H1 (cell line): Measurements from ENCODE around the gene SBF2. TPM values are rescaled to one million over a fixed set of nuclear protein-coding genes. Genes with fewer than 3 reads are reported as not detected.

ENCODE experiments used
- polyA plus RNA-seq, 7 experiments: library from polyadenylated mRNA; depleted of rRNA in 3 of 7; stranded (reverse) in 5 of 7; unstranded in 2 of 7; fragments of >200 nt in 5 of 7; fragments of 200-250 nt in 2 of 7; gene quantifications; 1 replicate in 5 of 7; 2 replicates in 1 of 7; 4 replicates in 1 of 7; pipeline versions ENCODE4 v1.2.1 to v1.2.3, GENCODE V29; 2011 to 2013; ENCODE audit warnings: missing spikeins in 2 of 7, mixed read lengths in 2 of 7
- total RNA-seq: library from RNA; stranded (reverse); fragmentation: NEBNext Ultra II Directional; extraction: Animal tissue kit (Norgen Biotek cat#: 25700); gene quantifications from 2 replicates; pipeline ENCODE4 v1.2.1, GENCODE V29; 2021
- TF ChIP-seq, protein P1 (sequence below): fragments of 300-600 bp; sonication (generic); IDR thresholded peaks from 2 replicates; pipeline ENCODE4 v1.7.1; 2012; ENCODE audit warnings: low read length, moderate library complexity, mild to moderate bottlenecking, inconsistent platforms; ENCODE audit not compliant: insufficient replicate concordance
- TF ChIP-seq, protein P2 (sequence below): IDR thresholded peaks from 2 replicates; pipeline ENCODE4 v1.6.1; 2012; ENCODE audit warnings: low read length, inconsistent platforms

The SBF2 gene
- total and polyA plus RNA-seq, 2 of the 8 experiments (the other 6 are each of a cell fraction or from before 2014, with no cell fraction given), result 36.7 to 50.5 TPM

DNA sequence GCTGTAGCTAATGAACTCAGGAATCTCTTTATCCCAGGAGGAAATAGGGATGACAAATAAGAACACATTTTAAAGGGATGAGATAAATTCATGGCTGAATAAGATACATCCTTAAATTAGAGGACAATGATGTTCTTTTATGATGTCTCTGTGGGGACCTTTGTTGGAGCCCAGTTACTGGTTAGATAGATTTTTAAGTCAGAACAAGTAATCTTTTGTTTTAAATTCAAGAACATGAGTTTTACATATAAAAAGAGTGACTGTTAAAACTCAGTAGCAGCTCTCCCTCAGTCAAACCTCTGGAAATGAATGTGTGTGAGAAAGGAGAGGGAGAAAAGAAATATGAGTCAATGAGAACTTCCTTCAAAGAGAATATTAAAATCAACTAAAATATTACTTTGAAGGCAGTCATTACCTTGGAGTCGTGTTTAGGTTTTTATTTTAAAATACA lies 388.5 kb downstream of the SBF2 start (continued):
- TF ChIP-seq, protein P1, sequence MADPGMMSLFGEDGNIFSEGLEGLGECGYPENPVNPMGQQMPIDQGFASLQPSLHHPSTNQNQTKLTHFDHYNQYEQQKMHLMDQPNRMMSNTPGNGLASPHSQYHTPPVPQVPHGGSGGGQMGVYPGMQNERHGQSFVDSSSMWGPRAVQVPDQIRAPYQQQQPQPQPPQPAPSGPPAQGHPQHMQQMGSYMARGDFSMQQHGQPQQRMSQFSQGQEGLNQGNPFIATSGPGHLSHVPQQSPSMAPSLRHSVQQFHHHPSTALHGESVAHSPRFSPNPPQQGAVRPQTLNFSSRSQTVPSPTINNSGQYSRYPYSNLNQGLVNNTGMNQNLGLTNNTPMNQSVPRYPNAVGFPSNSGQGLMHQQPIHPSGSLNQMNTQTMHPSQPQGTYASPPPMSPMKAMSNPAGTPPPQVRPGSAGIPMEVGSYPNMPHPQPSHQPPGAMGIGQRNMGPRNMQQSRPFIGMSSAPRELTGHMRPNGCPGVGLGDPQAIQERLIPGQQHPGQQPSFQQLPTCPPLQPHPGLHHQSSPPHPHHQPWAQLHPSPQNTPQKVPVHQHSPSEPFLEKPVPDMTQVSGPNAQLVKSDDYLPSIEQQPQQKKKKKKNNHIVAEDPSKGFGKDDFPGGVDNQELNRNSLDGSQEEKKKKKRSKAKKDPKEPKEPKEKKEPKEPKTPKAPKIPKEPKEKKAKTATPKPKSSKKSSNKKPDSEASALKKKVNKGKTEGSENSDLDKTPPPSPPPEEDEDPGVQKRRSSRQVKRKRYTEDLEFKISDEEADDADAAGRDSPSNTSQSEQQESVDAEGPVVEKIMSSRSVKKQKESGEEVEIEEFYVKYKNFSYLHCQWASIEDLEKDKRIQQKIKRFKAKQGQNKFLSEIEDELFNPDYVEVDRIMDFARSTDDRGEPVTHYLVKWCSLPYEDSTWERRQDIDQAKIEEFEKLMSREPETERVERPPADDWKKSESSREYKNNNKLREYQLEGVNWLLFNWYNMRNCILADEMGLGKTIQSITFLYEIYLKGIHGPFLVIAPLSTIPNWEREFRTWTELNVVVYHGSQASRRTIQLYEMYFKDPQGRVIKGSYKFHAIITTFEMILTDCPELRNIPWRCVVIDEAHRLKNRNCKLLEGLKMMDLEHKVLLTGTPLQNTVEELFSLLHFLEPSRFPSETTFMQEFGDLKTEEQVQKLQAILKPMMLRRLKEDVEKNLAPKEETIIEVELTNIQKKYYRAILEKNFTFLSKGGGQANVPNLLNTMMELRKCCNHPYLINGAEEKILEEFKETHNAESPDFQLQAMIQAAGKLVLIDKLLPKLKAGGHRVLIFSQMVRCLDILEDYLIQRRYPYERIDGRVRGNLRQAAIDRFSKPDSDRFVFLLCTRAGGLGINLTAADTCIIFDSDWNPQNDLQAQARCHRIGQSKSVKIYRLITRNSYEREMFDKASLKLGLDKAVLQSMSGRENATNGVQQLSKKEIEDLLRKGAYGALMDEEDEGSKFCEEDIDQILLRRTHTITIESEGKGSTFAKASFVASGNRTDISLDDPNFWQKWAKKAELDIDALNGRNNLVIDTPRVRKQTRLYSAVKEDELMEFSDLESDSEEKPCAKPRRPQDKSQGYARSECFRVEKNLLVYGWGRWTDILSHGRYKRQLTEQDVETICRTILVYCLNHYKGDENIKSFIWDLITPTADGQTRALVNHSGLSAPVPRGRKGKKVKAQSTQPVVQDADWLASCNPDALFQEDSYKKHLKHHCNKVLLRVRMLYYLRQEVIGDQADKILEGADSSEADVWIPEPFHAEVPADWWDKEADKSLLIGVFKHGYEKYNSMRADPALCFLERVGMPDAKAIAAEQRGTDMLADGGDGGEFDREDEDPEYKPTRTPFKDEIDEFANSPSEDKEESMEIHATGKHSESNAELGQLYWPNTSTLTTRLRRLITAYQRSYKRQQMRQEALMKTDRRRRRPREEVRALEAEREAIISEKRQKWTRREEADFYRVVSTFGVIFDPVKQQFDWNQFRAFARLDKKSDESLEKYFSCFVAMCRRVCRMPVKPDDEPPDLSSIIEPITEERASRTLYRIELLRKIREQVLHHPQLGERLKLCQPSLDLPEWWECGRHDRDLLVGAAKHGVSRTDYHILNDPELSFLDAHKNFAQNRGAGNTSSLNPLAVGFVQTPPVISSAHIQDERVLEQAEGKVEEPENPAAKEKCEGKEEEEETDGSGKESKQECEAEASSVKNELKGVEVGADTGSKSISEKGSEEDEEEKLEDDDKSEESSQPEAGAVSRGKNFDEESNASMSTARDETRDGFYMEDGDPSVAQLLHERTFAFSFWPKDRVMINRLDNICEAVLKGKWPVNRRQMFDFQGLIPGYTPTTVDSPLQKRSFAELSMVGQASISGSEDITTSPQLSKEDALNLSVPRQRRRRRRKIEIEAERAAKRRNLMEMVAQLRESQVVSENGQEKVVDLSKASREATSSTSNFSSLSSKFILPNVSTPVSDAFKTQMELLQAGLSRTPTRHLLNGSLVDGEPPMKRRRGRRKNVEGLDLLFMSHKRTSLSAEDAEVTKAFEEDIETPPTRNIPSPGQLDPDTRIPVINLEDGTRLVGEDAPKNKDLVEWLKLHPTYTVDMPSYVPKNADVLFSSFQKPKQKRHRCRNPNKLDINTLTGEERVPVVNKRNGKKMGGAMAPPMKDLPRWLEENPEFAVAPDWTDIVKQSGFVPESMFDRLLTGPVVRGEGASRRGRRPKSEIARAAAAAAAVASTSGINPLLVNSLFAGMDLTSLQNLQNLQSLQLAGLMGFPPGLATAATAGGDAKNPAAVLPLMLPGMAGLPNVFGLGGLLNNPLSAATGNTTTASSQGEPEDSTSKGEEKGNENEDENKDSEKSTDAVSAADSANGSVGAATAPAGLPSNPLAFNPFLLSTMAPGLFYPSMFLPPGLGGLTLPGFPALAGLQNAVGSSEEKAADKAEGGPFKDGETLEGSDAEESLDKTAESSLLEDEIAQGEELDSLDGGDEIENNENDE, result peak; percentile 48
- TF ChIP-seq, protein P2, sequence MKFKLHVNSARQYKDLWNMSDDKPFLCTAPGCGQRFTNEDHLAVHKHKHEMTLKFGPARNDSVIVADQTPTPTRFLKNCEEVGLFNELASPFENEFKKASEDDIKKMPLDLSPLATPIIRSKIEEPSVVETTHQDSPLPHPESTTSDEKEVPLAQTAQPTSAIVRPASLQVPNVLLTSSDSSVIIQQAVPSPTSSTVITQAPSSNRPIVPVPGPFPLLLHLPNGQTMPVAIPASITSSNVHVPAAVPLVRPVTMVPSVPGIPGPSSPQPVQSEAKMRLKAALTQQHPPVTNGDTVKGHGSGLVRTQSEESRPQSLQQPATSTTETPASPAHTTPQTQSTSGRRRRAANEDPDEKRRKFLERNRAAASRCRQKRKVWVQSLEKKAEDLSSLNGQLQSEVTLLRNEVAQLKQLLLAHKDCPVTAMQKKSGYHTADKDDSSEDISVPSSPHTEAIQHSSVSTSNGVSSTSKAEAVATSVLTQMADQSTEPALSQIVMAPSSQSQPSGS, result no peak
